ENCODE data around the gene ALG9. TPM values are rescaled to one million over a fixed set of nuclear protein-coding genes. Genes with fewer than 3 reads are reported as not detected.
A peak's percentile ranks its signal among the peaks of the same experiment; 100 is the strongest.
"Not testable (repeated sequence)": the region's sequence is repeated elsewhere in the genome, so short reads cannot be mapped to it uniquely, and the experiment has no call there.

The ALG9 gene
- total RNA-seq, 1 donor from 2014 or later, result 44.4 TPM

- Histone ChIP-seq H3K27ac (ENCODE audit: low read depth, low read length) (peak overlapping the region; percentile 92), H3K9me3 (ENCODE audit: control insufficient read depth in 3 of 3, low read length in 3 of 3) (no peaks in the 10 kb centered on the region), H3K9ac (ENCODE audit: low read depth in 1 of 3, low read length in 3 of 3) (peak overlapping the region; percentile 33 to 72 (median 44)), H3K36me3 (ENCODE audit: control insufficient read depth in 3 of 3, insufficient read depth in 3 of 3, low read length in 3 of 3) (peaks cover 0 to 12% (median 0%) of the 10 kb centered on the region in 3 donors), H3K4me1 (ENCODE audit: control insufficient read depth in 3 of 3, insufficient read depth in 3 of 3, low read length in 3 of 3) (peaks cover 15 to 28% (median 20%) of the 10 kb centered on the region in 3 donors), H3K4me3 (ENCODE audit: low read length in 3 of 3) (peak overlapping the region in 1 of 3 donors; percentile 22), H3K27me3 (ENCODE audit: control insufficient read depth in 3 of 3, insufficient read depth in 3 of 3, low read length in 3 of 3) (no peaks in the 10 kb centered on the region)
Observed at GRCh38 chr11:111788051-111788450, 83.3 kb downstream of the ALG9 start.

GRCh38 chr11:111785886-111786412 is 85.4 kb downstream of the ALG9 start:
- Histone ChIP-seq H3K27ac (ENCODE audit: low read depth, low read length) (peak overlapping the region; percentile 38), H3K4me3 (ENCODE audit: low read length in 3 of 3) (no peak overlapping the region), H3K9me3 (ENCODE audit: control insufficient read depth in 3 of 3, low read length in 3 of 3) (no peaks in the 10 kb centered on the region), H3K27me3 (ENCODE audit: control insufficient read depth in 3 of 3, insufficient read depth in 3 of 3, low read length in 3 of 3) (no peaks in the 10 kb centered on the region), H3K9ac (ENCODE audit: low read depth in 1 of 3, low read length in 3 of 3) (no peak overlapping the region), H3K36me3 (ENCODE audit: control insufficient read depth in 3 of 3, insufficient read depth in 3 of 3, low read length in 3 of 3) (peaks cover 0 to 12% (median 0%) of the 10 kb centered on the region in 3 donors), H3K4me1 (ENCODE audit: control insufficient read depth in 3 of 3, insufficient read depth in 3 of 3, low read length in 3 of 3) (peaks cover 15 to 28% (median 20%) of the 10 kb centered on the region in 3 donors)

- H3K36me3 ChIP-seq (ENCODE audit: control insufficient read depth in 3 of 3, insufficient read depth in 3 of 3, low read length in 3 of 3), result peaks cover 0 to 12% (median 0%) of the 10 kb centered on the region in 3 donors
- no peaks in the 10 kb centered on the region for H3K27me3 ChIP-seq (ENCODE audit: control insufficient read depth in 3 of 3, insufficient read depth in 3 of 3, low read length in 3 of 3)
- H3K9ac ChIP-seq (ENCODE audit: low read depth in 1 of 3, low read length in 3 of 3), result no peak overlapping the region
- no peak overlapping the region for H3K4me3 ChIP-seq (ENCODE audit: low read length in 3 of 3)
- H3K27ac ChIP-seq (ENCODE audit: low read depth, low read length), result no peak overlapping the region
- peaks cover 15 to 28% (median 20%) of the 10 kb centered on the region in 3 donors for H3K4me1 ChIP-seq (ENCODE audit: control insufficient read depth in 3 of 3, insufficient read depth in 3 of 3, low read length in 3 of 3)
- H3K9me3 ChIP-seq (ENCODE audit: control insufficient read depth in 3 of 3, low read length in 3 of 3), result no peaks in the 10 kb centered on the region
Observed at GRCh38 chr11:111785076-111785475, 86.3 kb downstream of the ALG9 start.

GRCh38 chr11:111784311-111784710 is 87.1 kb downstream of the ALG9 start:
- Histone ChIP-seq H3K4me1 (ENCODE audit: control insufficient read depth in 3 of 3, insufficient read depth in 3 of 3, low read length in 3 of 3) (peaks cover 15 to 28% (median 20%) of the 10 kb centered on the region in 3 donors), H3K36me3 (ENCODE audit: control insufficient read depth in 3 of 3, insufficient read depth in 3 of 3, low read length in 3 of 3) (peaks cover 0 to 12% (median 0%) of the 10 kb centered on the region in 3 donors)
- H3K9ac ChIP-seq (ENCODE audit: low read depth in 1 of 3, low read length in 3 of 3); H3K9me3 ChIP-seq (ENCODE audit: control insufficient read depth in 3 of 3, low read length in 3 of 3); H3K27ac ChIP-seq (ENCODE audit: low read depth, low read length); H3K4me3 ChIP-seq (ENCODE audit: low read length in 3 of 3); H3K27me3 ChIP-seq (ENCODE audit: control insufficient read depth in 3 of 3, insufficient read depth in 3 of 3, low read length in 3 of 3): not testable (repeated sequence)

GRCh38 chr11:111782109-111782741 is 89.2 kb downstream of the ALG9 start:
- peaks cover 0 to 12% (median 0%) of the 10 kb centered on the region in 3 donors for H3K36me3 ChIP-seq (ENCODE audit: control insufficient read depth in 3 of 3, insufficient read depth in 3 of 3, low read length in 3 of 3)

GRCh38 chr11:111779118-111779517 is 92.3 kb downstream of the ALG9 start:
- no peaks in the 10 kb centered on the region for H3K27me3 ChIP-seq (ENCODE audit: control insufficient read depth in 3 of 3, insufficient read depth in 3 of 3, low read length in 3 of 3)
- H3K4me1 ChIP-seq (ENCODE audit: control insufficient read depth in 3 of 3, insufficient read depth in 3 of 3, low read length in 3 of 3), result peaks cover 0 to 3% (median 3%) of the 10 kb centered on the region in 3 donors
- H3K27ac ChIP-seq (ENCODE audit: low read depth, low read length), result no peak overlapping the region
- peaks cover 0 to 2% (median 0%) of the 10 kb centered on the region in 3 donors for H3K36me3 ChIP-seq (ENCODE audit: control insufficient read depth in 3 of 3, insufficient read depth in 3 of 3, low read length in 3 of 3)
- no peaks in the 10 kb centered on the region for H3K9me3 ChIP-seq (ENCODE audit: control insufficient read depth in 3 of 3, low read length in 3 of 3)
- no peak overlapping the region for H3K4me3 ChIP-seq (ENCODE audit: low read length in 3 of 3)
- no peak overlapping the region for H3K9ac ChIP-seq (ENCODE audit: low read depth in 1 of 3, low read length in 3 of 3)

More at GRCh38 chr11:111782109-111782741, 89.2 kb downstream of the ALG9 start:
- Histone ChIP-seq H3K4me3 (ENCODE audit: low read length in 3 of 3) (no peak overlapping the region), H3K27ac (ENCODE audit: low read depth, low read length) (no peak overlapping the region), H3K27me3 (ENCODE audit: control insufficient read depth in 3 of 3, insufficient read depth in 3 of 3, low read length in 3 of 3) (no peaks in the 10 kb centered on the region), H3K9ac (ENCODE audit: low read depth in 1 of 3, low read length in 3 of 3) (no peak overlapping the region), H3K9me3 (ENCODE audit: control insufficient read depth in 3 of 3, low read length in 3 of 3) (no peaks in the 10 kb centered on the region), H3K4me1 (ENCODE audit: control insufficient read depth in 3 of 3, insufficient read depth in 3 of 3, low read length in 3 of 3) (peaks cover 10 to 20% (median 12%) of the 10 kb centered on the region in 3 donors)

GRCh38 chr11:111778047-111778558 is 93.3 kb downstream of the ALG9 start:
- no peak overlapping the region for H3K4me3 ChIP-seq (ENCODE audit: low read length in 3 of 3)
- H3K4me1 ChIP-seq (ENCODE audit: control insufficient read depth in 3 of 3, insufficient read depth in 3 of 3, low read length in 3 of 3), result peaks cover 0 to 3% (median 3%) of the 10 kb centered on the region in 3 donors
- H3K27ac ChIP-seq (ENCODE audit: low read depth, low read length), result no peak overlapping the region
- H3K9ac ChIP-seq (ENCODE audit: low read depth in 1 of 3, low read length in 3 of 3), result no peak overlapping the region
- no peaks in the 10 kb centered on the region for H3K9me3 ChIP-seq (ENCODE audit: control insufficient read depth in 3 of 3, low read length in 3 of 3)
- H3K36me3 ChIP-seq (ENCODE audit: control insufficient read depth in 3 of 3, insufficient read depth in 3 of 3, low read length in 3 of 3), result no peaks in the 10 kb centered on the region
- H3K27me3 ChIP-seq (ENCODE audit: control insufficient read depth in 3 of 3, insufficient read depth in 3 of 3, low read length in 3 of 3), result no peaks in the 10 kb centered on the region

- H3K27ac ChIP-seq (ENCODE audit: low read depth, low read length), result no peak overlapping the region
- no peaks in the 10 kb centered on the region for H3K27me3 ChIP-seq (ENCODE audit: control insufficient read depth in 3 of 3, insufficient read depth in 3 of 3, low read length in 3 of 3)
- H3K4me1 ChIP-seq (ENCODE audit: control insufficient read depth in 3 of 3, insufficient read depth in 3 of 3, low read length in 3 of 3), result peaks cover 0 to 3% (median 3%) of the 10 kb centered on the region in 3 donors
- no peak overlapping the region for H3K4me3 ChIP-seq (ENCODE audit: low read length in 3 of 3)
- H3K9ac ChIP-seq (ENCODE audit: low read depth in 1 of 3, low read length in 3 of 3), result no peak overlapping the region
- no peaks in the 10 kb centered on the region for H3K36me3 ChIP-seq (ENCODE audit: control insufficient read depth in 3 of 3, insufficient read depth in 3 of 3, low read length in 3 of 3)
- H3K9me3 ChIP-seq (ENCODE audit: control insufficient read depth in 3 of 3, low read length in 3 of 3), result no peaks in the 10 kb centered on the region
Observed at GRCh38 chr11:111777094-111778046, 94.0 kb downstream of the ALG9 start.

- no peaks in the 10 kb centered on the region for H3K9me3 ChIP-seq (ENCODE audit: control insufficient read depth in 3 of 3, low read length in 3 of 3)
- H3K4me3 ChIP-seq (ENCODE audit: low read length in 3 of 3), result no peak overlapping the region
- no peak overlapping the region for H3K27ac ChIP-seq (ENCODE audit: low read depth, low read length)
- H3K27me3 ChIP-seq (ENCODE audit: control insufficient read depth in 3 of 3, insufficient read depth in 3 of 3, low read length in 3 of 3), result no peaks in the 10 kb centered on the region
- H3K36me3 ChIP-seq (ENCODE audit: control insufficient read depth in 3 of 3, insufficient read depth in 3 of 3, low read length in 3 of 3), result no peaks in the 10 kb centered on the region
- peaks cover 0 to 3% (median 3%) of the 10 kb centered on the region in 3 donors for H3K4me1 ChIP-seq (ENCODE audit: control insufficient read depth in 3 of 3, insufficient read depth in 3 of 3, low read length in 3 of 3)
- no peak overlapping the region for H3K9ac ChIP-seq (ENCODE audit: low read depth in 1 of 3, low read length in 3 of 3)
Observed at GRCh38 chr11:111776398-111777093, 94.8 kb downstream of the ALG9 start.
